HEK293 (cell line): Measurements from ENCODE around the gene UBE2J2.

ENCODE experiments used
- SP7 ChIP-seq: fragments of 450-650 bp; formaldehyde crosslinking; IDR thresholded peaks from 2 replicates; pipeline ENCODE4 v1.5.1; 2016; ENCODE audit warnings: missing biosample characterization, missing genetic modification characterization
- TSHZ1 ChIP-seq: fragments of 450-650 bp; formaldehyde crosslinking; IDR thresholded peaks from 2 replicates; pipeline ENCODE4 v1.5.1; 2016; ENCODE audit warnings: missing biosample characterization, missing genetic modification characterization, borderline replicate concordance
- ZNF146 ChIP-seq: fragments of 450-650 bp; formaldehyde crosslinking; IDR thresholded peaks from 2 replicates; pipeline ENCODE4 v1.5.1; 2016; ENCODE audit warnings: missing biosample characterization, missing genetic modification characterization
- ZNF335 ChIP-seq: fragments of 450-650 bp; formaldehyde crosslinking; conservative IDR thresholded peaks from 2 replicates; pipeline ENCODE4 v1.5.1; 2016; ENCODE audit warnings: missing biosample characterization, missing genetic modification characterization
- ZNF416 ChIP-seq: fragments of 450-650 bp; formaldehyde crosslinking; IDR thresholded peaks from 2 replicates; pipeline ENCODE4 v1.5.1; 2016; ENCODE audit warnings: missing biosample characterization, missing genetic modification characterization

- no peak for TF ChIP-seq ZNF335 (tag by site-specific recombination)
- TF ChIP-seq SP7 (tag by site-specific recombination), result no peak
- no peak for TF ChIP-seq ZNF416 (tag by site-specific recombination)
- no peak for TF ChIP-seq ZNF146 (tag by site-specific recombination)
- TF ChIP-seq TSHZ1, result no peak
These were observed 26.7 kb upstream of the UBE2J2 start for GRCh38 chr1:1300352-1300739.
